HG03432 (cell line): ENCODE data around the gene SLC15A1.
A peak's percentile ranks its signal among the peaks of the same experiment; 100 is the strongest.

Experiments used
- ATAC-seq: cut with Tn5 transposase; IDR thresholded peaks from one replicate; pipeline ENCODE4 v1.9.1; 2021; ENCODE audit warnings: mild to moderate bottlenecking, moderate library complexity; ENCODE audit not compliant: unreplicated experiment

The SLC15A1 gene

DNA sequence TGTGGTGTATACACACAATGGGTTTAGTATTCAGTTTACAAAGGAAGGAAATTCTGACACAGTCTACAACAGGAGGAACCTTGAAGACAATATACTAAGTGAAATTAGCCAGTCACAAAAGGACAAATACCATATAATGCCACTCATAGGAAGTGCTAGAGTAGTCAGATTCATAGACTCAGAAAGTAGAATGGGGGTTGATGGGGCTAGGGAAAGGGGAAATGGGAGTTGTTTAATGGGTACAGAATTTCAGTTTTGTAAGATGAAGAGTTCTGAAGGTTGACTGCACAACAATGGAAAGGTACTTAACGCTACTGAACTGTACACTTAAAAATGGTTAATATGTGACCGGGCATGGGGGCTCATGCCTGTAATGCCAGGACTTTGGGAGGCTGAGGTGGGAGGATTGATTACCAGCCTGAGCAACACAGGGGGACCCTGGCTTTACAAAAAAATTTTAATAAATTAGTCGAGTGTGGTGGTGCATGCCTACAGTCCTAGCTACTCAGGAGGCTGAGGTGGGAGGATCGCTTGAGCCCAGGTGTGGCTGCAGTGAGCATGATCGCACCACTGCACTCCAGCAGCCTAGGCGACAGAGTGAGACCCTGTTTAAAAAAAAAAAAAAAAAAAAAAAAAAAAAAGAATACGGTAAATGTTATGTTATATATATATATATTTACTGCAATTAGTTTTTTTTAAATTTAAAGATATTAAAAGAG lies 45.0 kb downstream of the SLC15A1 start:
- peak; percentile 57 for ATAC-seq

- ATAC-seq = peak; percentile 62
Measured at GRCh38 chr13:98706446-98707110, 45.9 kb downstream of the SLC15A1 start.

- no peak for ATAC-seq
Measured at GRCh38 chr13:98697791-98698190, 54.7 kb downstream of the SLC15A1 start.

DNA sequence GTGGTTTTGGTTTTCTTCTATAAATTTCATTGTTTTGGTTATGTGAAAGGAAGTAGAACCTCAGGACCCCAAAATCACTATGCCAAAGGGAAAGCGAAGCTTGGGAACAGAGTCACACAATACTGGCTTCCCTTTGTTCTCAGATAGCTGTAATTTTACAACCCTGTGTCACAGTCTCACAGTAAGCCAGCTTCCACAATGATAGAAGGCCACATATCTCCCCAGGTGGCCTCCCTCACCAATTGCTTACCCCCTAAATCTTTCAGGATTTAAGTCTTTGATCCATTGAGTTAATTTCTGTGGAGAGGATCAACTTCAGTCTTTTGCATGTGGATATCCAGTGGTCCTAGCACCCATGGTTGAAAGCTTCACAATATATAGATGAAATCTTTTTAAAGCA lies 58.7 kb downstream of the SLC15A1 start:
- ATAC-seq = no peak

DNA sequence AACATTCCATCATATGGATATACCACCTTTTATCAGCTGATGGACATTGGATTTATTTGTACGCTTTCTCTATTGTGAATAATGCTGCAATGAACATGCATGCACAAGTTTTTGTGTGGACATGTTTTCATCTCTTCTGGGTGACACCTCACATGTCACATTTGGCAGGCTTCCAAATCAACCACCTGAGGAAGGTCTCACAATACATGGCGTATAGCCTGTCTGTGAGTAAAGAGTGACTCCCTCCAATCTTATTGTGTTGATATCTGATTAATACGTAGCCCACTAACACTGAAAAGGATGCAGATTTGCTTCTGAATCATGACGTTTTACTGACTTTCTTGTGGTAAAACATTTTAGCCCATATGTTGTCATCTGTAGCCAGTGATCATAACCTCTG lies 61.1 kb downstream of the SLC15A1 start:
- ATAC-seq = no peak

DNA sequence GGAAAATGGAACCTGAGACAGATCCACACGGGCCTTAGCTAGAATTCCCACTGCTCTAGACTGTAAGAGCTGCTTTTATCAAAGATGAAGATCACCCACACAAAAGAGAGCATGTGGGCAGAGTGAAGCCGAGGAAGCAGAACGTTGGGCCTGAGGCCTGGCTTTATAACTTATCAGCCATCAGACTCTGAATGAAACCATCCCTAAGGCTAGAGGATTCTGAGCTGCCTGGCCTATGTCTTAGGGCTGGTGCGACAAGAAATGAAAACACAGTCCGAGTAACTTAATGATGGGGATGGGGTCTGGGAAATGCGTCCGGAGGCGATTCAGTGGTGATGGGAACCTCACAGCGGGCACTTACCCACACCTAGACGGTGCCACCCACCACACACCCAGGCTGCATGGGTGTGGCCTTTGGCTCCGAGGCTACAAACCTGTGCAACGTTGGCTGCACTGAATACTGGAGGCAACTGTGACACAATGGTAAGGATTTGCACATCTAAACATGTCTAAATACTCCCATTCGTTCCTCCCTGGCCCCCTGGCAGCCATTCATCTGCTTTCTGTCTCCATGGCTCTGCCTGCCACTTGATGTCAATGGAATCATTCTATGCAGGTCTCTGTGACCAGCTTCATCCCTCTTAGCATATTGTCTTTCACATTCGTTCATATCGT lies 62.0 kb downstream of the SLC15A1 start:
- ATAC-seq = no peak

GRCh38 chr13:98689347-98689968 lies 63.0 kb downstream of the SLC15A1 start:
- ATAC-seq = no peak

- peak; percentile 57 for ATAC-seq
Measured at GRCh38 chr13:98688373-98688772, 64.1 kb downstream of the SLC15A1 start.

GRCh38 chr13:98687319-98687718 lies 65.2 kb downstream of the SLC15A1 start:
- ATAC-seq = no peak

DNA sequence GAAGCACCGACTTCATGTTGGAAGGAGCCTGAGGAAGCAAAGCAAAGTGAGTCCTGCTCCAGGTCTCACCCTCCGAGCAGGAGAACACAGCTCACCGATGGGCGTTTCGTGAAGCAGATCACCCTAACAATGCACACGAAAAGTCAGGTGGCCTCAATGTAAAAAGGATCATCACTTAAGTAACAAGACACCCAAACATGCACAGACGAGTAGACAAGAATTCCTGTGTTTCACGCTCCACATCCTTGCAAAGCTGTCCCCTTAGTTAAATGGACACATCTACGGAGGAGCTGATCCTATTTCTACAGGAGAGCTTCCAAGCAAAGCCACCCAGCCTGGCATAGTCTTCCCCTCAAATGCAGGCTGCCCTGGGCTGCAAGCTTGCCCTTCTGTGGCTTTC lies 66.2 kb downstream of the SLC15A1 start:
- no peak for ATAC-seq

- ATAC-seq = no peak
Measured at GRCh38 chr13:98685146-98685545, 67.3 kb downstream of the SLC15A1 start.

GRCh38 chr13:98681049-98681448 lies 71.4 kb downstream of the SLC15A1 start:
- ATAC-seq = no peak

- ATAC-seq = no peak
Measured at GRCh38 chr13:98678741-98679140, 73.7 kb downstream of the SLC15A1 start.

- ATAC-seq = no peak
Measured at GRCh38 chr13:98677398-98677797, 75.1 kb downstream of the SLC15A1 start.

DNA sequence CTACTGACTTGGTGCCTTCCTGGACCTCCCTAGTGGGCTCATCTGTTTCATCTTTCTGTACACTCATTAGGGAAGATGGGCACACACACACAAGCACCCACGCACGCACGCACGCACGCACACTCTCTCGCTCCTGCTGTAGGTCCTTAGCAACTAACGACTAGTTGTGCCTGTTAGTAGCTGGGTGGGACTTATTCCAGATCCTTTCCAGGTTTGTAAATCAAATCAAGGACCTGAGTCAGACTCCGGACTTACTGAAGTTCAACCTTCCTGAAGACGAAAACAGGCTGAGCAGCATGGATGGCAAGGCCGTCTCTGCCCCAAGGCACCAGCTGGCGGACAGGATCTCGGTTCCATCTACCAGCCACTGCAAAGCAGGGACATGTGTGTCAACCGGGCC lies 76.2 kb downstream of the SLC15A1 start:
- ATAC-seq = no peak

DNA sequence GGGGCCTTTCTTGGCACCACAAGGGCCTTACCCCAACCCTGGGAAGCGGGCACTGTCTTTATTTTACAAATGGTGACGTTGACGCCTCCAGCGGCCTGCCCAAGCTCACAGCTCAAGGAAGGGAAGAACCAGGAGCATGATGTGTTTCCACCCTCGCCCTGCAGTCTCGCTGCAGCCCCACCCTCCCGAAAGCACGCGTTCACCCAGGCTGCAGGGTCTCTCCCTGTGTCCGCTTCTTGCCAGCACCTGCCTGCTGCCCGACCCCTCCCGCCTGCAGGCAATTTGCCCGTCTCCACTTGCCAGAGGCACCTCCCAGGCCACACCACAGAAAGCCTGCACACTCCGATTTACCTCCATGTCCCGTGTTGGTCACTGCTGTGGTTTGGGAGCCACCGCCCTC lies 76.6 kb downstream of the SLC15A1 start:
- ATAC-seq = no peak

DNA sequence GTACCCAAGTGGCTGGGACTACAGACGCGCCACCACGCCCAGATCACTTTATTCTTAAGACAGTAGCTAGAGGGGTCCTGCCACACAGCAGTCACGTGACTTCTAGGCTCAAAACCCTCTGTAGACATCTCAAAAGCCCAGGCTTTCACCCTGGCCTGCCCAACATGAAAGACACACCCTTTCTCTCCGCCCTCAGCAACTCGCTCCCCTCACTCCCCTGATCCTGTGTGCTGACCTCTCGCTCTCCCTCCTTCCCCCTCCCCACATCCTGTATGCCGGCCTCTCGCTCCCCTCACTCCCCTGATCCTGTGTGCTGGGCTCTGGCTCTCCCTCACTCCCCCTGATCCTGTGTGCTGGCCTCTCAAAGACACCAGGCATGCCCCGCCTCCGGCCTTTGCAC lies 77.4 kb downstream of the SLC15A1 start:
- ATAC-seq = no peak

GRCh38 chr13:98672947-98673613 lies 79.4 kb downstream of the SLC15A1 start:
- peak; percentile 77 for ATAC-seq

DNA sequence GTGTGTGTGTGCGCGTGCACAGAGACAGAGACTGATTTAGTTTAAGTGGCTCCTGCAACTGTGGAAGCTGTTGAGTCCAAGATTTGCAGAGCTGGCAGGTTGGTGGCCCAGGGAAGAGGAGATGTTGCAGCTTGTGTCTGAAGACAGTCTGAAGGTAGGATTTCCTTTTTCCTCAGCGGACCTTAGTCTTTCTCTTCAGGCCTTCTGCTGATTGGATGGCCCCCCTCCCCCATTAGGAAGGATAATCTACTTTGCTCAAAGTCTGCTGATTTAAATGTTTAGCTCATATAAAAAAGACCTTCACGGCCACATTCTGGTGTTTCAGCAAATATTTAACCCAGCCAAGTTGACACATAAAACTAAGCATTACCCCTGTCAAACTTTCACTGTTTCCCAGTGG lies 84.3 kb downstream of the SLC15A1 start:
- ATAC-seq = no peak

GRCh38 chr13:98665638-98665995 lies 86.9 kb downstream of the SLC15A1 start:
- no peak for ATAC-seq

DNA sequence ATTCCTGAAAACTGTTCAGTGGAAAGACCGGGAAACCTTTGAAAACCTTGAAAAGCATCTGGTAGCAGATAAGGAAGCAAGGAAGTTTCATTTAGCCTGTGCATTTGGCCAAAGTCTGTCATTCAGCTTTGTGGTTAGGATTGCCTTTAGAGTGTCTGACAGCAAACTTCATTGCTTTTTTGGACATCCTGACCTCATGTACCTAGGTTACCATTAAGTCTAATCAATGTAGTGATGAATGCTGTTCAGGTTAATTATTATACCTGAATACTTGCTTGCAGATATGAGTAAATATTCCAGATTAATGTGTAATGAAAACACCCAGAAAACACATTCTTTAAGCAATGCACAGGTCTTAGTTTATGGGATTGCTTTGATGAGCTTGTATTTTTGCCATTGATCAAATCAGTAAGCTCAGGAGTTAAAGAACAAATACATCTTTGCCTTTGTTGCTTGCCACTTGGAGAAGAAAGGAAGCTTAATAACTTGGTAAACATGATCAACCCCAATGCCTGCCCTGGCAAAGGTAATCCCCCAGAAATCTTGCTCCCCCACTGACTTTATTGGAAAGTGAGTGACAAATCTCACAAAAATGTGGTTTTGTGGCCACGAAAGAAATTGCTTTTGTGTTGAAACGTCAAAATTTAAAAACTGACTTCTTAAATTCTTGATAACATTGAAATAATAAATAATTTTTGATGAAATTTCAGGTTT lies 87.4 kb downstream of the SLC15A1 start:
- ATAC-seq = no peak
